Osteocyte (in vitro differentiated cells): ENCODE measurements around the gene TBRG1. TPM values are rescaled to one million over a fixed set of nuclear protein-coding genes. Genes with fewer than 3 reads are reported as not detected.
"Not testable (repeated sequence)": the region's sequence is repeated elsewhere in the genome, so short reads cannot be mapped to it uniquely, and the experiment has no call there.

Experiments
- DNase-seq: peaks from one replicate; pipeline ENCODE4 v3.0.0; 2021; ENCODE audit warnings: mixed read lengths; ENCODE audit not compliant: unreplicated experiment; ENCODE audit errors: extremely low spot score
- H3K27ac Mint-ChIP-seq: one replicate; pipeline ENCODE4 v1.8.0; 2021; ENCODE audit warnings: mild to moderate bottlenecking, mixed read lengths; ENCODE audit not compliant: unreplicated experiment
- H3K27me3 Mint-ChIP-seq: one replicate; pipeline ENCODE4 v1.8.0; 2021; ENCODE audit warnings: mixed read lengths; ENCODE audit not compliant: unreplicated experiment
- H3K36me3 Mint-ChIP-seq: one replicate; pipeline ENCODE4 v1.8.0; 2021; ENCODE audit warnings: mixed read lengths; ENCODE audit not compliant: unreplicated experiment
- H3K4me1 Mint-ChIP-seq: one replicate; pipeline ENCODE4 v1.8.0; 2021; ENCODE audit warnings: mixed read lengths; ENCODE audit not compliant: unreplicated experiment
- H3K4me3 Mint-ChIP-seq: one replicate; pipeline ENCODE4 v1.8.0; 2021; ENCODE audit warnings: mild to moderate bottlenecking, moderate library complexity, mixed read lengths; ENCODE audit not compliant: unreplicated experiment
- H3K9me3 Mint-ChIP-seq: one replicate; pipeline ENCODE4 v1.8.0; 2021; ENCODE audit warnings: mixed read lengths; ENCODE audit not compliant: unreplicated experiment
- CTCF ChIP-seq: fragments of 200-600 bp; sonication (generic); IDR thresholded peaks from 2 replicates; pipeline ENCODE4 v1.5.0; 2021; ENCODE audit warnings: antibody characterized with exemption, mild to moderate bottlenecking, moderate library complexity
- total RNA-seq: library from RNA; stranded (reverse); gene quantifications from 2 replicates; pipeline ENCODE4 v1.2.1, GENCODE V29; 2021

TBRG1 gene
- total RNA-seq, 1 donor from 2014 or later = 34.8 TPM

GRCh38 chr11:124595302-124595701 lies 27.4 kb upstream of the TBRG1 start:
- Mint-ChIP-seq H3K4me3 (no peak overlapping the region), H3K4me1 (no peaks in the 10 kb centered on the region), H3K9me3 (no peaks in the 10 kb centered on the region), H3K36me3 (no peaks in the 10 kb centered on the region), H3K27me3 (peaks cover 41% of the 10 kb centered on the region), H3K27ac (no peak overlapping the region)
- no peak for TF ChIP-seq CTCF
- no peak for DNase-seq

- Mint-ChIP-seq H3K9me3 (no peaks in the 10 kb centered on the region), H3K27me3 (peaks cover 45% of the 10 kb centered on the region), H3K4me1 (no peaks in the 10 kb centered on the region), H3K36me3 (no peaks in the 10 kb centered on the region), H3K27ac (no peak overlapping the region), H3K4me3 (no peak overlapping the region)
- DNase-seq = no peak
- TF ChIP-seq CTCF = no peak
Measured at GRCh38 chr11:124597626-124598025, 25.0 kb upstream of the TBRG1 start.

GRCh38 chr11:124600621-124601320 lies 21.9 kb upstream of the TBRG1 start:
- Mint-ChIP-seq H3K4me3 (no peak overlapping the region), H3K36me3 (no peaks in the 10 kb centered on the region), H3K4me1 (no peaks in the 10 kb centered on the region), H3K27me3 (peaks cover 32% of the 10 kb centered on the region), H3K27ac (no peak overlapping the region), H3K9me3 (no peaks in the 10 kb centered on the region)
- TF ChIP-seq CTCF = no peak
- no peak for DNase-seq

GRCh38 chr11:124602193-124602592 lies 20.5 kb upstream of the TBRG1 start:
- TF ChIP-seq CTCF = no peak
- DNase-seq = no peak
- no peak overlapping the region for H3K27ac Mint-ChIP-seq

GRCh38 chr11:124602723-124603122 lies 19.9 kb upstream of the TBRG1 start:
- H3K27ac Mint-ChIP-seq, H3K4me3 Mint-ChIP-seq, H3K9me3 Mint-ChIP-seq: not testable (repeated sequence)

More at GRCh38 chr11:124602193-124602592, 20.5 kb upstream of the TBRG1 start:
- Mint-ChIP-seq H3K27me3 (peaks cover 21% of the 10 kb centered on the region), H3K4me3 (no peak overlapping the region), H3K36me3 (no peaks in the 10 kb centered on the region), H3K9me3 (no peaks in the 10 kb centered on the region), H3K4me1 (no peaks in the 10 kb centered on the region)

More at GRCh38 chr11:124602723-124603122, 19.9 kb upstream of the TBRG1 start:
- DNase-seq, H3K4me1 Mint-ChIP-seq, H3K36me3 Mint-ChIP-seq: not testable (repeated sequence)
- peaks cover 16% of the 10 kb centered on the region for H3K27me3 Mint-ChIP-seq
